ENCODE measurements around the gene RAF1. TPM values are rescaled to one million over a fixed set of nuclear protein-coding genes. Genes with fewer than 3 reads are reported as not detected.
A peak's percentile ranks its signal among the peaks of the same experiment; 100 is the strongest.

RAF1 gene
- total and polyA plus RNA-seq, 2 of the 13 experiments (the other 11 are each of a cell fraction or from before 2014, with no cell fraction given) = 72.2 to 91.4 TPM

DNA sequence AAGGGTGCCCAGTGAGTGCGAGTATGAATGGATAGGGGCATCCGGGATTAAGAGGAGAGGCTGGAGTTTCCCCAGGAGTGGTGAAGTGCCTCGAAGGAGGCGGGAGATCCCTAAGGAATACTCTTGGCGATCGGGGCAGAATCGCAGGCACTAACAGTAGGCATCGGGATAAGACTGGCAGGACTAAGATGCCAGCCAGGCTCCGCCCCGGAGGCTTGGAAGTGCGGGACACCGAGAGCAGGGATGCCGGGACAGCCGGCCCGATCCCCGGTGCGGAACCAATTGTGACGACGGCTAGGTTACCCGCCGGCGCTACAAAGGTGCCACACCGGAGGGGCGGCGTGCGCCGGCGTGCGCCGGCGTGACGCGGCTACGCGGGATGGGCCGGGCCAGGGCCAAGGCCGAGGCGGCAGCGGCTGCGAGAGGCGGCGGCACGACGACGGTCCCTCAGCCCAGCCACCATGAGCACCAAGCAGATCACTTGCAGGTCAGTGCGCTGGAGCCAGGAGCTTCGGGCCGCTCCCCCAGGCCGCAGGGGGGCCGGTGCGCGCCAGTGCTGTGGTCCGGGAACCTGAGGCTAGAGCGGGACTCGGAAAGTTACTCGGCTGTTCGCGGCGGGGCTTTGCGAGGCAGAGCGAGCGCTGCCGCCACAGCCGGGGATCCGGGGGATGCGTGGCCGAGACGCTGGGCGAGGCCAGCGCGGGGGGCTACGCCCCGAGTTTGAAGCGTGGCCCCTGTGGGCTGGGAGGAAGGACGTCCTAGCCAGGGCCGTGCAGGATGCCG is 107.0 kb downstream of the RAF1 start, which contains the start of gene MKRN2 (continued):
- 0 out of 2 replicates have a peak, but pooled peaks have one; percentile 54 for TF ChIP-seq SNAI1 (CRISPR knock-in tag; IDR thresholded peaks at IDR 0.05; ENCODE audit: borderline replicate concordance)
- TF ChIP-seq HOXA7 (CRISPR knock-in tag; IDR thresholded peaks at IDR 0.05) = no peak
- TF ChIP-seq ZNF709 (CRISPR knock-in tag; IDR thresholded peaks at IDR 0.05) = peak; percentile 78; the same call in 1 of the 2 replicates
- no peak for TF ChIP-seq ZNF83 (CRISPR knock-in tag; IDR thresholded peaks at IDR 0.05; ENCODE audit: borderline replicate concordance)
- peak; percentile 73 for TF ChIP-seq CBX1 (IDR thresholded peaks at IDR 0.05; ENCODE audit: low read depth)
- TF ChIP-seq RAD21 (CRISPR knock-in tag; IDR thresholded peaks at IDR 0.05) = peak; percentile 47
- no peak for TF ChIP-seq FLYWCH1 (CRISPR knock-in tag; IDR thresholded peaks at IDR 0.05)
- 0 out of 2 replicates have a peak, but pooled peaks have one; percentile 69 for TF ChIP-seq ZNF253 (CRISPR knock-in tag; IDR thresholded peaks at IDR 0.05; ENCODE audit: borderline replicate concordance)
- TF ChIP-seq ZNF143 (CRISPR knock-in tag; IDR thresholded peaks at IDR 0.05) = peak; percentile 73
- TF ChIP-seq NFE2 (CRISPR knock-in tag; IDR thresholded peaks at IDR 0.05) = no peak
- peak; percentile 40 for TF ChIP-seq TAF15 (IDR thresholded peaks at IDR 0.05; ENCODE audit: low read depth, low read length, poor library complexity, severe bottlenecking)
- no peak for TF ChIP-seq CERS6 (CRISPR knock-in tag; IDR thresholded peaks at IDR 0.05)
- TF ChIP-seq ZNF552 (CRISPR knock-in tag; IDR thresholded peaks at IDR 0.05; ENCODE audit: borderline replicate concordance) = peak; percentile 78; the same call in 1 of the 2 replicates
- peak; percentile 95 for TF ChIP-seq ZNF451 (CRISPR knock-in tag; IDR thresholded peaks at IDR 0.05)
- peak; percentile 73 for TF ChIP-seq KDM5A (IDR thresholded peaks at IDR 0.05; ENCODE audit: borderline replicate concordance, low read length)
- peak; percentile 81 for TF ChIP-seq ZMYM4 (CRISPR knock-in tag; IDR thresholded peaks at IDR 0.05)
- peak; percentile 93 for TF ChIP-seq NRL (CRISPR knock-in tag; IDR thresholded peaks at IDR 0.05; ENCODE audit: borderline replicate concordance)
- TF ChIP-seq ARID2 (CRISPR knock-in tag; IDR thresholded peaks at IDR 0.05; ENCODE audit: borderline replicate concordance) = peak; percentile 71; the same call in 1 of the 2 replicates
- TF ChIP-seq SP2 (CRISPR knock-in tag; IDR thresholded peaks at IDR 0.05) = no peak
- no peak; the same call in 1 of the 2 replicates for TF ChIP-seq ISX (CRISPR knock-in tag; conservative IDR thresholded peaks at IDR 0.05)
- TF ChIP-seq ZNF318 (CRISPR knock-in tag; IDR thresholded peaks at IDR 0.05) = 0 out of 2 replicates have a peak, but pooled peaks have one; percentile 52
